ENCODE results near the gene CCDC200. TPM values are rescaled to one million over a fixed set of nuclear protein-coding genes. Genes with fewer than 3 reads are reported as not detected.

CCDC200 gene
- total RNA-seq, 1 donor from 2014 or later = not detected

Other genes starting within 250 kb of the CCDC200 start
- gene PTGES3L, start 248.5 kb downstream of the CCDC200 start, total RNA-seq (ENCODE audit: insufficient read depth, low replicate concordance) = 10.4 TPM
- gene RUNDC1, start 248.1 kb downstream of the CCDC200 start, total RNA-seq (ENCODE audit: insufficient read depth, low replicate concordance) = 17.8 TPM
- gene RPL27, start 230.2 kb downstream of the CCDC200 start, total RNA-seq (ENCODE audit: insufficient read depth, low replicate concordance) = 1,521 TPM
- 1.4 TPM for gene IFI35, start 221.8 kb downstream of the CCDC200 start, total RNA-seq (ENCODE audit: insufficient read depth, low replicate concordance)
- 38.8 TPM for gene VAT1, start 206.2 kb downstream of the CCDC200 start, total RNA-seq (ENCODE audit: insufficient read depth, low replicate concordance)
- 0.72 TPM for gene RND2, start 203.4 kb downstream of the CCDC200 start, total RNA-seq (ENCODE audit: insufficient read depth, low replicate concordance)
- gene BRCA1, start 103.3 kb downstream of the CCDC200 start, total RNA-seq (ENCODE audit: insufficient read depth, low replicate concordance) = 9.1 TPM
- gene NBR1, start 57.4 kb downstream of the CCDC200 start, total RNA-seq (ENCODE audit: insufficient read depth, low replicate concordance) = 83.8 TPM
- 6.7 TPM for gene TMEM106A, start 16.7 kb downstream of the CCDC200 start, total RNA-seq (ENCODE audit: insufficient read depth, low replicate concordance)
- not detected for gene RNU2-1, start 5.4 kb upstream of the CCDC200 start, total RNA-seq (ENCODE audit: insufficient read depth, low replicate concordance)
- 25.0 TPM for gene ARL4D, start 170.4 kb upstream of the CCDC200 start, total RNA-seq (ENCODE audit: insufficient read depth, low replicate concordance)